Measurements from ENCODE around the gene RPL32. TPM values are rescaled to one million over a fixed set of nuclear protein-coding genes. Genes with fewer than 3 reads are reported as not detected.
"Not testable (repeated sequence)": the region's sequence is repeated elsewhere in the genome, so short reads cannot be mapped to it uniquely, and the experiment has no call there.

Gene RPL32
- total and polyA plus RNA-seq, 2 experiments from 2014 or later: 726 to 824 TPM

DNA sequence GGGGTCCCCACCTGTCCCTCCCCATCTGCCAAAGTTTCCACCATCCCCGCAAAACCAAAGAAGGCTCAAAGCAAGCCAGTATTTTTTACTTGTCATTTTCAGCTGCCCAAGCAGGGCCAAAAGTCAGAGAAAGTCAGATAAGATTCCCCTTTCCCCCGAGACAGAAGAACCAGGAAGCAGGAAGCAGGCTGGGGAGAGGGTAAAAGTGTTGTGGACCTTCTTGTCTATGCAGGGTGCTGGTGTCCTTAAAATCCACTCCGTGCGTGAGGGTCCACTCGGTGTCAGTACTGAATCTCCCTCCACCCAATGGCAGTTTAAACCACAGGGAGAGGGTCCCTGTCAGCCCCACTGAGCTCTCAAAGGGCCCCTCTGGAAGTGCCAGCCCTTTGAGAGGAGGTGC, 20.2 kb upstream of the RPL32 start:
- TF ChIP-seq, protein P1, sequence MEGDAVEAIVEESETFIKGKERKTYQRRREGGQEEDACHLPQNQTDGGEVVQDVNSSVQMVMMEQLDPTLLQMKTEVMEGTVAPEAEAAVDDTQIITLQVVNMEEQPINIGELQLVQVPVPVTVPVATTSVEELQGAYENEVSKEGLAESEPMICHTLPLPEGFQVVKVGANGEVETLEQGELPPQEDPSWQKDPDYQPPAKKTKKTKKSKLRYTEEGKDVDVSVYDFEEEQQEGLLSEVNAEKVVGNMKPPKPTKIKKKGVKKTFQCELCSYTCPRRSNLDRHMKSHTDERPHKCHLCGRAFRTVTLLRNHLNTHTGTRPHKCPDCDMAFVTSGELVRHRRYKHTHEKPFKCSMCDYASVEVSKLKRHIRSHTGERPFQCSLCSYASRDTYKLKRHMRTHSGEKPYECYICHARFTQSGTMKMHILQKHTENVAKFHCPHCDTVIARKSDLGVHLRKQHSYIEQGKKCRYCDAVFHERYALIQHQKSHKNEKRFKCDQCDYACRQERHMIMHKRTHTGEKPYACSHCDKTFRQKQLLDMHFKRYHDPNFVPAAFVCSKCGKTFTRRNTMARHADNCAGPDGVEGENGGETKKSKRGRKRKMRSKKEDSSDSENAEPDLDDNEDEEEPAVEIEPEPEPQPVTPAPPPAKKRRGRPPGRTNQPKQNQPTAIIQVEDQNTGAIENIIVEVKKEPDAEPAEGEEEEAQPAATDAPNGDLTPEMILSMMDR (IDR thresholded peaks at IDR 0.05; ENCODE audit: low read depth, low read length): no peak
- no peaks in the 10 kb centered on the region for H3K4me1 ChIP-seq (ENCODE audit: low read depth)
- DNase-seq (ENCODE audit: low read depth in 1 of 2, low spot score in 1 of 2): no peak

DNA sequence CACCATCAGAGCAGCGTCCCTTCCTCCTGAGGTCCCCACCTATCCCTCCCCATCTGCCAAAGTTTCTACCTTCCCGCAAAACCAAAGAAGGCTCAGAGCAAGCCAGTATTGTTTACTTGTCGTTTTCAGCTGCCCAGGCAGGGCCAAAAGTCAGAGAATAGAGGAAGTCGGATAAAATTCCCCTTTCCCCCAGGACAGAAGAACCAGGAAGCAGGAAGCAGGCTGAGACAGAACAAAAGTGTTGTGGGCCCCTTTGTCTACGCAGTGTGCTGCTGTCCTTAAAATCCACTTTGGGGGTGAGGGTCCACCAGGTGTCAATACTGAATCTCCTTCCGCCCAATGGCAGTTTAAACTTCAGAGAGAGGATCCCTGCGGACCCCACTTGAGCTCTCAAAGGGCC, 18.5 kb upstream of the RPL32 start:
- no peak overlapping the region for H3K4me3 ChIP-seq
- TF ChIP-seq, protein P1 (IDR thresholded peaks at IDR 0.05; ENCODE audit: low read depth, low read length): no peak
- H3K27ac ChIP-seq: no peak overlapping the region
- H3K36me3 ChIP-seq: no peaks in the 10 kb centered on the region
- no peaks in the 10 kb centered on the region for H3K9me3 ChIP-seq (ENCODE audit: low read depth)
- no peaks in the 10 kb centered on the region for H3K4me1 ChIP-seq (ENCODE audit: low read depth)
- no peak for DNase-seq (ENCODE audit: low read depth in 1 of 2, low spot score in 1 of 2)
- peaks cover 1% of the 10 kb centered on the region for H3K27me3 ChIP-seq

More for the DNA sequence above, 20.2 kb upstream of the RPL32 start:
- Histone ChIP-seq H3K36me3 (no peaks in the 10 kb centered on the region), H3K27ac (no peak overlapping the region), H3K4me3 (no peak overlapping the region), H3K9me3 (ENCODE audit: low read depth) (no peaks in the 10 kb centered on the region), H3K27me3 (no peaks in the 10 kb centered on the region)

DNA sequence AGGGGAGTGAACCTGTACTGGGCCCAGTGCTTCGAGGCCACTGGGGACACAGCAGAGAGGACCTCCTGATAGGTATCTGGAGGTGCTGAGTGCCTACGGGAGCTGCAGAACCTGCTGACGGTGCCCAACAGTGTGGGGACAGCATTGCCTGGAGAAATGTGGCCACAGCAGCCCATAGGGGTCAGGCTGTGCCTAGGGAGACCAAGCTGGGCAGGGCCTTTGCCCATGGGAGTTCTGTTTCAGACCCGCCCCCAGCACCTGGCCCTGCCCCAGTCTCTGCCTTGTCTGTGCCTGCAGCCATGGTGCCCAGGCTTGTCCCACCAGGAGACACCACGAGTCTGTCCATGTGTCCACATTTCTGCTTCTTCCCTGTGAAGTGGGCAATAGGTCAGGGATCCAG, 15.3 kb upstream of the RPL32 start:
- Histone ChIP-seq H3K27ac (no peak overlapping the region), H3K4me1 (ENCODE audit: low read depth) (no peaks in the 10 kb centered on the region), H3K4me3 (no peak overlapping the region), H3K9me3 (ENCODE audit: low read depth) (no peaks in the 10 kb centered on the region), H3K36me3 (no peaks in the 10 kb centered on the region), H3K27me3 (peaks cover 14% of the 10 kb centered on the region)
- DNase-seq (ENCODE audit: low read depth in 1 of 2, low spot score in 1 of 2): peak in 1 of 2 donors; percentile 15
- TF ChIP-seq, protein P1 (IDR thresholded peaks at IDR 0.05; ENCODE audit: low read depth, low read length): no peak

DNA sequence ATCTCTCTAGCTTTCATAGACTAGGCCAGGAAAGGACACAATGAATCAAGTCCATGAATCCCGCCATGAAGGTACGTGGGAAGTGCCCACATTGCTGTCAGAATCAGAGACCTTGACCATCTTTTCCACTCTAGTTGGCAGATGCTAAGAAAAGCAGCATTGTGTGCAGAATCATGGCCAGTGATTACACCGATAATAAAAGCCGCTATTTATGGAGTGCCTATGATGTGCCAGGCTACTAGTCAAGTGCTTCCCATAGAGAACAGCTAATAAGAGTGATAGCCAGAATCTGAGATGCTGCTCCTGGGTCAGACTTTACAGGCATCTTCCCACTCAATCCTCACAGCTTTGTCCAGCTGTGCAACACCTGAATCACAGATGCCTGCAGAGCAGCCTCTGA, 13.2 kb upstream of the RPL32 start:
- Histone ChIP-seq H3K9me3 (ENCODE audit: low read depth) (no peaks in the 10 kb centered on the region), H3K27ac (no peak overlapping the region), H3K4me1 (ENCODE audit: low read depth) (no peaks in the 10 kb centered on the region), H3K27me3 (peaks cover 14% of the 10 kb centered on the region), H3K4me3 (no peak overlapping the region), H3K36me3 (no peaks in the 10 kb centered on the region)
- DNase-seq (ENCODE audit: low read depth in 1 of 2, low spot score in 1 of 2): no peak
- TF ChIP-seq, protein P1 (IDR thresholded peaks at IDR 0.05; ENCODE audit: low read depth, low read length): no peak

DNA sequence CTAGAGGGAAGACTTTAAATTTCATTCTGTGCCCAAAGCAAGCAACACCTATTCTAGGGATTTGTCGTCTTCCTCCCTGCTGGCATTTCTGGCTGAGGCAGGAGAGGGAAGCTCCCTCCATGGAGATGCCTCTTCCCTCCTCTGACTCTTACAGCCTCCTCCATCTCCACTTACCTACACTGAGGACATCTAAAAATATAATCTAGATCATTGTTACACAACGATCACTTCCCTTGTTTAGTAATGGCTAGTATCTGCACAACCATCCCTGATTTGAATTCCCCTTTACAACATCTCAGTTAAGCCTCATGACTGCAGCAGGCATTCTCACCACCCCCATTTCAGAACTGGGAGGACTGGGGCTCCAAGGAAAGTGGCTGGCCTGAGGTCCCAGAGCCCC, 12.5 kb upstream of the RPL32 start:
- not testable (repeated sequence) for DNase-seq (ENCODE audit: low read depth in 1 of 2, low spot score in 1 of 2); H3K36me3 ChIP-seq; H3K9me3 ChIP-seq (ENCODE audit: low read depth)

DNA sequence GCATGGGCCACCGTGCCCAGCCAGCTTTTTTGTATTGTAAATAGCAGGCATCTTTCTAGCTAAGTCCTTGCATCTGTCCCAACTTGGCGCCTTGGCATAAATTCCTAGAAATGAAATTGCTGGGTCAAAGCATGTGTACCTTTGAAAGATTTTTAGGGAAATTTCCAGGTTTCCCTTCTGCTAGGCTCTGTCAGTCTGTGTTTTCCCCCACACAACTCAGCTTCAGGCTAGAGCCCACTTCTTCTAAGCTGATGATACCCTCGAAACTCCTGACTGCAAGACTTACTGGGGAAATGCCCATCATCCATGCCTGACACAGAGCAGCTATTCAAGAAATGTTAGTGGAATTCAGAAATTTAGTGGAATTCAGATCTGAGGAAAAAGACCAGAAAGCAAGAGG, 10.8 kb upstream of the RPL32 start:
- Histone ChIP-seq H3K27me3 (peaks cover 14% of the 10 kb centered on the region), H3K27ac (no peak overlapping the region), H3K9me3 (ENCODE audit: low read depth) (no peaks in the 10 kb centered on the region), H3K36me3 (no peaks in the 10 kb centered on the region), H3K4me3 (no peak overlapping the region), H3K4me1 (ENCODE audit: low read depth) (no peaks in the 10 kb centered on the region)
- TF ChIP-seq, protein P1 (IDR thresholded peaks at IDR 0.05; ENCODE audit: low read depth, low read length): no peak
- no peak for DNase-seq (ENCODE audit: low read depth in 1 of 2, low spot score in 1 of 2)

More for the DNA sequence above, 12.5 kb upstream of the RPL32 start:
- not testable (repeated sequence) for H3K4me1 ChIP-seq (ENCODE audit: low read depth); H3K27ac ChIP-seq; H3K4me3 ChIP-seq
- H3K27me3 ChIP-seq: peaks cover 14% of the 10 kb centered on the region
